Activated B cell treated with CpG ODN at 0.5 μM for 24 hours (primary cell): ENCODE results near the gene CPN2. TPM values are rescaled to one million over a fixed set of nuclear protein-coding genes. Genes with fewer than 3 reads are reported as not detected.

ENCODE experiments used
- ATAC-seq: fragments of 200-7000 bp; cut with Tn5 transposase; one replicate; pipeline ENCODE4 v1.10.0; 2021; ENCODE audit warnings: low read depth, mild to moderate bottlenecking, moderate library complexity
- CTCF ChIA-PET: fragments of 350-600 bp; sonication (Branson Sonifier 250); formaldehyde crosslinking; loops from one replicate; lab custom pipeline; 2021; ENCODE audit warnings: antibody characterized with exemption; lab: Charles Lee
- POLR2A ChIA-PET: fragments of 350-600 bp; sonication (Branson Sonifier 250); formaldehyde crosslinking; loops from one replicate; lab custom pipeline; 2021; ENCODE audit warnings: antibody characterized with exemption; lab: Charles Lee
- DNase-seq: peaks from one replicate; pipeline ENCODE4 v3.0.0; 2022
- H3K27ac Mint-ChIP-seq: one replicate; pipeline ENCODE4 v1.8.0; 2020; ENCODE audit warnings: mixed read lengths
- H3K27me3 Mint-ChIP-seq: one replicate; pipeline ENCODE4 v1.8.0; 2021; ENCODE audit warnings: mixed read lengths
- H3K36me3 Mint-ChIP-seq: one replicate; pipeline ENCODE4 v1.8.0; 2021; ENCODE audit warnings: low read depth, mixed read lengths
- H3K4me1 Mint-ChIP-seq: one replicate; pipeline ENCODE4 v1.8.0; 2021; ENCODE audit warnings: mixed read lengths
- H3K4me3 Mint-ChIP-seq: one replicate; pipeline ENCODE4 v1.8.0; 2020; ENCODE audit warnings: mild to moderate bottlenecking, mixed read lengths
- H3K9me3 Mint-ChIP-seq: one replicate; pipeline ENCODE4 v1.8.0; 2020; ENCODE audit warnings: mixed read lengths
- CTCF ChIP-seq: fragments of 200-600 bp; IDR thresholded peaks from one replicate; pipeline ENCODE4 v1.8.0; 2022; ENCODE audit warnings: antibody characterized with exemption, mild to moderate bottlenecking
- intact Hi-C: fragments of 100-400 bp; cut with micrococcal nuclease; formaldehyde crosslinking; loops from one replicate; pipeline ENCODE4 v1.15.1; 2024
- total RNA-seq: library from RNA; stranded (reverse); gene quantifications from 2 replicates; pipeline ENCODE4 v1.2.3, GENCODE V29; 2022

The CPN2 gene
- total RNA-seq, 1 donor from 2014 or later: not detected

- intact Hi-C loops: loop anchor here (10.0 kb wide), 1 partner anchor 1525 kb away; no protein-coding TSS in a partner anchor
- Mint-ChIP-seq H3K27me3 (peaks cover 12% of the 10 kb centered on the region), H3K4me1 (no peaks in the 10 kb centered on the region), H3K36me3 (no peaks in the 10 kb centered on the region), H3K27ac (no peak overlapping the region), H3K4me3 (no peak overlapping the region), H3K9me3 (no peaks in the 10 kb centered on the region)
- no peak for TF ChIP-seq CTCF
- ChIA-PET POLR2A (no interaction called here), CTCF (interaction anchor here (1.5 kb wide), 1 partner anchor 11 kb away, joined by 3 read pairs; no protein-coding TSS in a partner anchor)
- no peak for DNase-seq
- no peak for ATAC-seq
These were observed 11.3 kb downstream of the CPN2 start for GRCh38 chr3:194339840-194340239.

- intact Hi-C loops: no loop called here
- ChIA-PET POLR2A (no interaction called here), CTCF (interaction anchor here (1.5 kb wide), 1 partner anchor 11 kb away, joined by 3 read pairs; no protein-coding TSS in a partner anchor)
- no peak overlapping the region for H3K4me3 Mint-ChIP-seq
- H3K27ac Mint-ChIP-seq: no peak overlapping the region
- DNase-seq: no peak
- no peaks in the 10 kb centered on the region for H3K4me1 Mint-ChIP-seq
- TF ChIP-seq CTCF: no peak
- ATAC-seq: no peak
- H3K36me3 Mint-ChIP-seq: no peaks in the 10 kb centered on the region
- no peaks in the 10 kb centered on the region for H3K9me3 Mint-ChIP-seq
- peaks cover 10% of the 10 kb centered on the region for H3K27me3 Mint-ChIP-seq
These were observed 11.8 kb downstream of the CPN2 start for GRCh38 chr3:194339356-194339755.

- no peak overlapping the region for H3K4me3 Mint-ChIP-seq
- no peaks in the 10 kb centered on the region for H3K9me3 Mint-ChIP-seq
- peaks cover 7% of the 10 kb centered on the region for H3K4me1 Mint-ChIP-seq
- TF ChIP-seq CTCF: no peak
- ATAC-seq (no peak), DNase-seq (no peak)
- no peak overlapping the region for H3K27ac Mint-ChIP-seq
- H3K27me3 Mint-ChIP-seq: peaks cover 16% of the 10 kb centered on the region
- POLR2A ChIA-PET: no interaction called here
- intact Hi-C loops: no loop called here
- no peaks in the 10 kb centered on the region for H3K36me3 Mint-ChIP-seq
- CTCF ChIA-PET: interaction anchor here (1.5 kb wide), 1 partner anchor 10 kb away, joined by 3 read pairs; no protein-coding TSS in a partner anchor
These were observed 13.0 kb downstream of the CPN2 start for GRCh38 chr3:194337965-194338753.

GRCh38 chr3:194336601-194337355 lies 14.3 kb downstream of the CPN2 start:
- DNase-seq (no peak), ATAC-seq (no peak)
- Mint-ChIP-seq H3K36me3 (no peaks in the 10 kb centered on the region), H3K4me1 (peaks cover 7% of the 10 kb centered on the region), H3K27ac (no peak overlapping the region), H3K4me3 (no peak overlapping the region), H3K9me3 (no peaks in the 10 kb centered on the region), H3K27me3 (peaks cover 24% of the 10 kb centered on the region)
- TF ChIP-seq CTCF: no peak
- intact Hi-C loops: no loop called here
- POLR2A ChIA-PET: no interaction called here
- CTCF ChIA-PET: interaction anchor here (0.7 to 4.6 kb wide), 3 partner anchors 8 to 671 kb away, joined by 3 to 55 read pairs (median 3); no protein-coding TSS in a partner anchor

GRCh38 chr3:194333981-194334320 lies 17.2 kb downstream of the CPN2 start:
- ATAC-seq (no peak), DNase-seq (no peak)
- intact Hi-C loops: loop anchor here (1.0 to 2.0 kb wide), 3 partner anchors 10 to 261 kb away; no protein-coding TSS in a partner anchor
- Mint-ChIP-seq H3K27ac (no peak overlapping the region), H3K4me1 (peaks cover 7% of the 10 kb centered on the region), H3K27me3 (peaks cover 28% of the 10 kb centered on the region), H3K36me3 (no peaks in the 10 kb centered on the region), H3K9me3 (no peaks in the 10 kb centered on the region), H3K4me3 (no peak overlapping the region)
- TF ChIP-seq CTCF: peak; percentile 14
- CTCF ChIA-PET: interaction anchor here (0.6 to 4.6 kb wide), 10 partner anchors 10 to 668 kb away, joined by 3 to 55 read pairs (median 4); no protein-coding TSS in a partner anchor
- POLR2A ChIA-PET: no interaction called here
